ENCODE measurements around the gene GARS1. TPM values are rescaled to one million over a fixed set of nuclear protein-coding genes. Genes with fewer than 3 reads are reported as not detected.

Gene GARS1
- total RNA-seq, 1 donor from 2014 or later: 41.7 TPM

GRCh38 chr7:30648744-30649540, 54.3 kb downstream of the GARS1 start:
- Histone ChIP-seq H3K4me1 (no peaks in the 10 kb centered on the region), H3K9me3 (no peaks in the 10 kb centered on the region), H3K36me3 (no peaks in the 10 kb centered on the region), H3K4me3 (no peak overlapping the region), H3K27me3 (no peaks in the 10 kb centered on the region), H3K27ac (no peak overlapping the region)
- intact Hi-C loops (cut with DNase I): no loop called here
- TF ChIP-seq, protein P1, sequence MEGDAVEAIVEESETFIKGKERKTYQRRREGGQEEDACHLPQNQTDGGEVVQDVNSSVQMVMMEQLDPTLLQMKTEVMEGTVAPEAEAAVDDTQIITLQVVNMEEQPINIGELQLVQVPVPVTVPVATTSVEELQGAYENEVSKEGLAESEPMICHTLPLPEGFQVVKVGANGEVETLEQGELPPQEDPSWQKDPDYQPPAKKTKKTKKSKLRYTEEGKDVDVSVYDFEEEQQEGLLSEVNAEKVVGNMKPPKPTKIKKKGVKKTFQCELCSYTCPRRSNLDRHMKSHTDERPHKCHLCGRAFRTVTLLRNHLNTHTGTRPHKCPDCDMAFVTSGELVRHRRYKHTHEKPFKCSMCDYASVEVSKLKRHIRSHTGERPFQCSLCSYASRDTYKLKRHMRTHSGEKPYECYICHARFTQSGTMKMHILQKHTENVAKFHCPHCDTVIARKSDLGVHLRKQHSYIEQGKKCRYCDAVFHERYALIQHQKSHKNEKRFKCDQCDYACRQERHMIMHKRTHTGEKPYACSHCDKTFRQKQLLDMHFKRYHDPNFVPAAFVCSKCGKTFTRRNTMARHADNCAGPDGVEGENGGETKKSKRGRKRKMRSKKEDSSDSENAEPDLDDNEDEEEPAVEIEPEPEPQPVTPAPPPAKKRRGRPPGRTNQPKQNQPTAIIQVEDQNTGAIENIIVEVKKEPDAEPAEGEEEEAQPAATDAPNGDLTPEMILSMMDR (IDR thresholded peaks at IDR 0.05): no peak
- peak in 1 of 2 donors; percentile 38 for DNase-seq (ENCODE audit: low spot score in 2 of 2)

DNA sequence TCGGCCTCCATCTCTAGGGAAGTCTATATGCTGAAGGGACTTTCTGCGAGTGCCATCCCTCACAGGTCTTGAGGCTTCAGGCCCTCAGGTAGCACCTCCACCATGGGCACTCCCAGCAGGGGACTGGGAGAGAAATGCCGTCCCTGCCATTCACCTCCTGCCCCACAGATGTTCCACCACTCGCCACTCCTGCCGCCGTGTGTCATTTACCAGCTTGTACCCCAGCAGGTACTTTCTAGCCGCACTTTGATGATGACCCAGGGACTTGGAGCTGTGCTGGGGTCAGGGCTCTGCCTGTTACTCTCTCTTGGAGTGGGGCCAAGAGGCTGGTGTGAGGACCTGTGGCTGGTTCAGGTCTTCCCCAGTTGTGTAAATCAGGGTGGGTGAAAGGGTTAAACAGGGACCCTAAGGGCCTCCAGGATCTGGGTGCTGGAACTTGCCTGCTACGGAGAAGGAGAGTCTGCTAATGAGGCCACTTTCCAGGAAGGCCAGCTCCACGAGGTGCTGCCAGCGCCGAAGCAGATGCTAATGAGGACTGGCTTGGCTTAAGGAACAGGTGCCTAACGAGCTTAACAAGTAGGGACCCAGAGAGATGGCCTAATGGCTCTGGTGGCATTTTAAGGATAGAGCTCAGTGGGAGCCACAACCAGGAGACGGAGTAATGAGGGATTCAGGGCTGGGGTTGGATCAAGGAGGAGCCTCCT, 55.2 kb downstream of the GARS1 start:
- no peaks in the 10 kb centered on the region for H3K36me3 ChIP-seq
- no peaks in the 10 kb centered on the region for H3K27me3 ChIP-seq
- peak in 1 of 2 donors; percentile 44 for DNase-seq (ENCODE audit: low spot score in 2 of 2)
- H3K4me1 ChIP-seq: no peaks in the 10 kb centered on the region
- no peaks in the 10 kb centered on the region for H3K9me3 ChIP-seq
- H3K4me3 ChIP-seq: no peak overlapping the region
- H3K27ac ChIP-seq: no peak overlapping the region
- intact Hi-C loops (cut with DNase I): no loop called here
- TF ChIP-seq, protein P1 (IDR thresholded peaks at IDR 0.05): no peak

GRCh38 chr7:30650421-30650808, 55.7 kb downstream of the GARS1 start:
- TF ChIP-seq, protein P1 (IDR thresholded peaks at IDR 0.05): no peak
- DNase-seq (ENCODE audit: low spot score in 2 of 2): peak in 1 of 2 donors; percentile 34
- H3K9me3 ChIP-seq: no peaks in the 10 kb centered on the region
- no peak overlapping the region for H3K4me3 ChIP-seq
- intact Hi-C loops (cut with DNase I): no loop called here
- H3K4me1 ChIP-seq: no peaks in the 10 kb centered on the region
- H3K27me3 ChIP-seq: no peaks in the 10 kb centered on the region
- no peaks in the 10 kb centered on the region for H3K36me3 ChIP-seq
- no peak overlapping the region for H3K27ac ChIP-seq

DNA sequence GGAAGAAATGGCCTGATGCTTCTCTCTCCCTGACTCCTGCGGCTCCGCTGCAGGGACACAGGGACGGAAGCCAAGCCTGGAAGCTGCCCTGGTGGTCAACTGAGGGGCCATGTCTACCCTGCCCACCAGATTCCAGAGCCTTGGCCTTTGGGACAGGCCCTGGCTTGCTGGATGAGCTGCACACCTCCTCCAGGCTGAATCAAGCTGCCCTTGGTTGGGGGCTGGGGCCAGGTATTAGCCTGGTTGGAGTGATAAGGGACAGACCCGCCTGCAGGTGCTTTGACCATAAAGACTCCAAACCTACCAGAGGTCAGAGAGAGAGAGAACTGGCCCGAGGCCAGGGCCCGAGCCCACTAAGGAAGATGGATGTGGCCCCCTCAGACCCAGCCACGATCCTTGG, 57.5 kb downstream of the GARS1 start:
- H3K9me3 ChIP-seq: no peaks in the 10 kb centered on the region
- intact Hi-C loops (cut with DNase I): no loop called here
- no peaks in the 10 kb centered on the region for H3K4me1 ChIP-seq
- DNase-seq (ENCODE audit: low spot score in 2 of 2): peak in 1 of 2 donors; percentile 47
- no peak overlapping the region for H3K4me3 ChIP-seq
- no peaks in the 10 kb centered on the region for H3K27me3 ChIP-seq
- TF ChIP-seq, protein P1 (IDR thresholded peaks at IDR 0.05): no peak
- no peaks in the 10 kb centered on the region for H3K36me3 ChIP-seq
- no peak overlapping the region for H3K27ac ChIP-seq

GRCh38 chr7:30652698-30653641, 58.3 kb downstream of the GARS1 start:
- H3K4me1 ChIP-seq: no peaks in the 10 kb centered on the region
- no peaks in the 10 kb centered on the region for H3K36me3 ChIP-seq
- H3K27me3 ChIP-seq: no peaks in the 10 kb centered on the region
- H3K27ac ChIP-seq: no peak overlapping the region
- H3K9me3 ChIP-seq: no peaks in the 10 kb centered on the region
- intact Hi-C loops (cut with DNase I): no loop called here
- DNase-seq (ENCODE audit: low spot score in 2 of 2): peak in 1 of 2 donors; percentile 52
- TF ChIP-seq, protein P1 (IDR thresholded peaks at IDR 0.05): no peak
- no peak overlapping the region for H3K4me3 ChIP-seq

All from ascending aorta (tissue), 2 donors.